ENCODE measurements around the gene FGFR3. TPM values are rescaled to one million over a fixed set of nuclear protein-coding genes. Genes with fewer than 3 reads are reported as not detected.
A peak's percentile ranks its signal among the peaks of the same experiment; 100 is the strongest.

Gene FGFR3
- total RNA-seq, 1 donor from 2014 or later, result 6.4 TPM

GRCh38 chr4:1809754-1810502 is 16.8 kb downstream of the FGFR3 start:
- Mint-ChIP-seq H3K9me3 (ENCODE audit: unreplicated experiment) (no peaks in the 10 kb centered on the region), H3K4me3 (ENCODE audit: unreplicated experiment) (no peak overlapping the region), H3K27me3 (ENCODE audit: unreplicated experiment) (no peaks in the 10 kb centered on the region), H3K36me3 (ENCODE audit: unreplicated experiment) (peaks cover 6% of the 10 kb centered on the region), H3K27ac (ENCODE audit: unreplicated experiment) (no peak overlapping the region), H3K4me1 (ENCODE audit: unreplicated experiment) (no peaks in the 10 kb centered on the region)
- TF ChIP-seq CTCF (IDR thresholded peaks at IDR 0.05), result peak; percentile 94
- peak; percentile 93 for DNase-seq (ENCODE audit: extremely low spot score, unreplicated experiment)

GRCh38 chr4:1810765-1811164 is 17.7 kb downstream of the FGFR3 start:
- H3K9me3 Mint-ChIP-seq (ENCODE audit: unreplicated experiment), result no peaks in the 10 kb centered on the region
- H3K27me3 Mint-ChIP-seq (ENCODE audit: unreplicated experiment), result no peaks in the 10 kb centered on the region
- no peak overlapping the region for H3K4me3 Mint-ChIP-seq (ENCODE audit: unreplicated experiment)
- H3K4me1 Mint-ChIP-seq (ENCODE audit: unreplicated experiment), result no peaks in the 10 kb centered on the region
- H3K36me3 Mint-ChIP-seq (ENCODE audit: unreplicated experiment), result peaks cover 8% of the 10 kb centered on the region
- no peak for DNase-seq (ENCODE audit: extremely low spot score, unreplicated experiment)
- no peak overlapping the region for H3K27ac Mint-ChIP-seq (ENCODE audit: unreplicated experiment)
- no peak for TF ChIP-seq CTCF (IDR thresholded peaks at IDR 0.05)

GRCh38 chr4:1812720-1813119 is 19.6 kb downstream of the FGFR3 start:
- H3K27me3 Mint-ChIP-seq (ENCODE audit: unreplicated experiment), result no peaks in the 10 kb centered on the region
- no peak for DNase-seq (ENCODE audit: extremely low spot score, unreplicated experiment)
- no peaks in the 10 kb centered on the region for H3K9me3 Mint-ChIP-seq (ENCODE audit: unreplicated experiment)
- no peak for TF ChIP-seq CTCF (IDR thresholded peaks at IDR 0.05)
- H3K4me3 Mint-ChIP-seq (ENCODE audit: unreplicated experiment), result no peak overlapping the region
- no peak overlapping the region for H3K27ac Mint-ChIP-seq (ENCODE audit: unreplicated experiment)
- H3K36me3 Mint-ChIP-seq (ENCODE audit: unreplicated experiment), result peaks cover 24% of the 10 kb centered on the region
- no peaks in the 10 kb centered on the region for H3K4me1 Mint-ChIP-seq (ENCODE audit: unreplicated experiment)

GRCh38 chr4:1813231-1813630 is 20.1 kb downstream of the FGFR3 start:
- Mint-ChIP-seq H3K4me3 (ENCODE audit: unreplicated experiment) (no peak overlapping the region), H3K27me3 (ENCODE audit: unreplicated experiment) (no peaks in the 10 kb centered on the region), H3K9me3 (ENCODE audit: unreplicated experiment) (no peaks in the 10 kb centered on the region), H3K4me1 (ENCODE audit: unreplicated experiment) (no peaks in the 10 kb centered on the region), H3K36me3 (ENCODE audit: unreplicated experiment) (peaks cover 24% of the 10 kb centered on the region), H3K27ac (ENCODE audit: unreplicated experiment) (no peak overlapping the region)
- TF ChIP-seq CTCF (IDR thresholded peaks at IDR 0.05), result no peak
- no peak for DNase-seq (ENCODE audit: extremely low spot score, unreplicated experiment)

- Mint-ChIP-seq H3K27ac (ENCODE audit: unreplicated experiment) (no peak overlapping the region), H3K4me3 (ENCODE audit: unreplicated experiment) (no peak overlapping the region), H3K27me3 (ENCODE audit: unreplicated experiment) (no peaks in the 10 kb centered on the region), H3K9me3 (ENCODE audit: unreplicated experiment) (no peaks in the 10 kb centered on the region), H3K4me1 (ENCODE audit: unreplicated experiment) (no peaks in the 10 kb centered on the region), H3K36me3 (ENCODE audit: unreplicated experiment) (peaks cover 26% of the 10 kb centered on the region)
- DNase-seq (ENCODE audit: extremely low spot score, unreplicated experiment), result no peak
- TF ChIP-seq CTCF (IDR thresholded peaks at IDR 0.05), result no peak
Measured at GRCh38 chr4:1813915-1814314, 20.8 kb downstream of the FGFR3 start.
